ENCODE measurements around the gene FHL3. TPM values are rescaled to one million over a fixed set of nuclear protein-coding genes. Genes with fewer than 3 reads are reported as not detected.

The FHL3 gene
- total and polyA plus RNA-seq, 5 experiments from 2014 or later, result 4.8 to 12.7 (median 11.0) TPM

GRCh38 chr1:38004284-38005108 lies 818 bp downstream of the FHL3 start:
- DNase-seq (peak in 2 of 10 donors; percentile 25 to 40), ATAC-seq (peak; percentile 37 to 49)
- Mint-ChIP-seq H3K27ac (peak overlapping the region; percentile 1 to 93 (median 86)), H3K27me3 (peaks cover 0 to 2% (median 0%) of the 10 kb centered on the region in 5 donors), H3K9me3 (no peaks in the 10 kb centered on the region), H3K36me3 (no peaks in the 10 kb centered on the region), H3K4me1 (peaks cover 22 to 62% (median 54%) of the 10 kb centered on the region in 4 donors), H3K4me3 (peak overlapping the region; percentile 79 to 93 (median 86))
- POLR2A ChIA-PET, result interaction anchor here (1.6 kb wide), 1 partner anchor 12 kb away, joined by 3 read pairs; no protein-coding TSS in a partner anchor

GRCh38 chr1:38003261-38004250 lies 1.8 kb downstream of the FHL3 start:
- DNase-seq, result no peak
- H3K9me3 Mint-ChIP-seq, result no peaks in the 10 kb centered on the region
- peaks cover 21 to 62% (median 54%) of the 10 kb centered on the region in 4 donors for H3K4me1 Mint-ChIP-seq
- peaks cover 0 to 2% (median 0%) of the 10 kb centered on the region in 5 donors for H3K27me3 Mint-ChIP-seq
- no peaks in the 10 kb centered on the region for H3K36me3 Mint-ChIP-seq
- POLR2A ChIA-PET, result interaction anchor here (0.7 to 1.6 kb wide), 3 partner anchors 9 to 13 kb away, joined by 3 read pairs; no protein-coding TSS in a partner anchor
- ATAC-seq, result peak in 1 of 2 donors; percentile 2
- peak overlapping the region in 9 of 10 donors; percentile 41 to 93 (median 84) for H3K27ac Mint-ChIP-seq
- peak overlapping the region; percentile 32 to 93 (median 81) for H3K4me3 Mint-ChIP-seq

- POLR2A ChIA-PET, result interaction anchor here (0.5 to 2.4 kb wide), 3 partner anchors 8 to 11 kb away, joined by 3 to 11 read pairs (median 7); partner anchors contain the start of gene SF3A3
- Mint-ChIP-seq H3K4me3 (peak overlapping the region in 2 of 10 donors; percentile 6 to 11), H3K27ac (peak overlapping the region in 8 of 10 donors; percentile 15 to 90 (median 61)), H3K36me3 (peaks cover 0 to 7% (median 0%) of the 10 kb centered on the region in 3 donors), H3K27me3 (peaks cover 0 to 2% (median 0%) of the 10 kb centered on the region in 5 donors), H3K9me3 (no peaks in the 10 kb centered on the region), H3K4me1 (peaks cover 21 to 66% (median 63%) of the 10 kb centered on the region in 4 donors)
- ATAC-seq (no peak), DNase-seq (no peak)
Measured at GRCh38 chr1:38000529-38001455, 4.5 kb downstream of the FHL3 start.

GRCh38 chr1:38000233-38000528 lies 5.1 kb downstream of the FHL3 start:
- ATAC-seq (no peak), DNase-seq (no peak)
- Mint-ChIP-seq H3K27ac (peak overlapping the region in 5 of 10 donors; percentile 25 to 90 (median 73)), H3K36me3 (peaks cover 0 to 7% (median 0%) of the 10 kb centered on the region in 3 donors), H3K9me3 (no peaks in the 10 kb centered on the region), H3K27me3 (peaks cover 0 to 2% (median 0%) of the 10 kb centered on the region in 5 donors), H3K4me1 (peaks cover 23 to 71% (median 65%) of the 10 kb centered on the region in 4 donors), H3K4me3 (peak overlapping the region in 1 of 10 donors; percentile 10)
- POLR2A ChIA-PET, result interaction anchor here (1.7 to 2.4 kb wide), 2 partner anchors 9 to 10 kb away, joined by 7 to 11 read pairs; partner anchors contain the start of gene SF3A3

GRCh38 chr1:37999430-38000232 lies 5.7 kb downstream of the FHL3 start:
- H3K27ac Mint-ChIP-seq, result peak overlapping the region in 8 of 10 donors; percentile 35 to 90 (median 88)
- H3K9me3 Mint-ChIP-seq, result no peaks in the 10 kb centered on the region
- peaks cover 27 to 74% (median 68%) of the 10 kb centered on the region in 4 donors for H3K4me1 Mint-ChIP-seq
- H3K36me3 Mint-ChIP-seq, result peaks cover 0 to 7% (median 0%) of the 10 kb centered on the region in 3 donors
- H3K27me3 Mint-ChIP-seq, result peaks cover 0 to 2% (median 0%) of the 10 kb centered on the region in 5 donors
- POLR2A ChIA-PET, result interaction anchor here (1.0 to 1.7 kb wide), 2 partner anchors 9 kb away, joined by 3 to 7 read pairs; no protein-coding TSS in a partner anchor
- H3K4me3 Mint-ChIP-seq, result peak overlapping the region in 4 of 10 donors; percentile 5 to 51 (median 42)
- no peak for ATAC-seq
- no peak for DNase-seq

GRCh38 chr1:37998913-37999429 lies 6.3 kb downstream of the FHL3 start:
- ATAC-seq, result no peak

GRCh38 chr1:37998089-37998808 lies 7.1 kb downstream of the FHL3 start:
- DNase-seq, result no peak
- H3K27ac Mint-ChIP-seq, result peak overlapping the region in 9 of 10 donors; percentile 14 to 90 (median 57)
- H3K36me3 Mint-ChIP-seq, result peaks cover 0 to 7% (median 0%) of the 10 kb centered on the region in 3 donors
- no peaks in the 10 kb centered on the region for H3K9me3 Mint-ChIP-seq
- POLR2A ChIA-PET, result interaction anchor here (6.1 kb wide), 1 partner anchor 13 kb away, joined by 80 read pairs; the partner anchor contains the start of gene UTP11
- H3K4me3 Mint-ChIP-seq, result peak overlapping the region in 1 of 10 donors; percentile 58
- H3K27me3 Mint-ChIP-seq, result no peaks in the 10 kb centered on the region
- H3K4me1 Mint-ChIP-seq, result peaks cover 20 to 66% (median 60%) of the 10 kb centered on the region in 4 donors
- ATAC-seq, result no peak

More at GRCh38 chr1:37998913-37999429, 6.3 kb downstream of the FHL3 start:
- no peak for DNase-seq
- Mint-ChIP-seq H3K27me3 (no peaks in the 10 kb centered on the region), H3K4me1 (peaks cover 23 to 74% (median 67%) of the 10 kb centered on the region in 4 donors), H3K36me3 (peaks cover 0 to 7% (median 0%) of the 10 kb centered on the region in 3 donors), H3K27ac (peak overlapping the region in 9 of 10 donors; percentile 14 to 90 (median 88)), H3K9me3 (no peaks in the 10 kb centered on the region), H3K4me3 (peak overlapping the region in 3 of 10 donors; percentile 5 to 51 (median 49))
- POLR2A ChIA-PET, result interaction anchor here (1.0 kb wide), 1 partner anchor 10 kb away, joined by 3 read pairs; no protein-coding TSS in a partner anchor

- Mint-ChIP-seq H3K4me1 (peaks cover 20 to 63% (median 58%) of the 10 kb centered on the region in 4 donors), H3K4me3 (no peak overlapping the region), H3K27ac (peak overlapping the region in 4 of 10 donors; percentile 27 to 93 (median 60)), H3K27me3 (no peaks in the 10 kb centered on the region), H3K36me3 (peaks cover 0 to 7% (median 0%) of the 10 kb centered on the region in 3 donors), H3K9me3 (no peaks in the 10 kb centered on the region)
- ATAC-seq (no peak), DNase-seq (no peak)
- POLR2A ChIA-PET, result interaction anchor here (6.1 kb wide), 1 partner anchor 14 kb away, joined by 80 read pairs; the partner anchor contains the start of gene UTP11
Measured at GRCh38 chr1:37997256-37998088, 7.8 kb downstream of the FHL3 start.

Measured in naive thymus-derived CD8-positive, alpha-beta T cell (primary cell).